HuH-7.5 (cell line): Measurements from ENCODE around the gene PDCD5.
"Not testable (repeated sequence)": the region's sequence is repeated elsewhere in the genome, so short reads cannot be mapped to it uniquely, and the experiment has no call there.

Experiments
- DNase-seq: peaks from one replicate; pipeline ENCODE4 v3.0.0; 2011; ENCODE audit warnings: low spot score

PDCD5 gene

GRCh38 chr19:32580353-32580900, 563 bp upstream of the PDCD5 start:
- no peak for DNase-seq

DNA sequence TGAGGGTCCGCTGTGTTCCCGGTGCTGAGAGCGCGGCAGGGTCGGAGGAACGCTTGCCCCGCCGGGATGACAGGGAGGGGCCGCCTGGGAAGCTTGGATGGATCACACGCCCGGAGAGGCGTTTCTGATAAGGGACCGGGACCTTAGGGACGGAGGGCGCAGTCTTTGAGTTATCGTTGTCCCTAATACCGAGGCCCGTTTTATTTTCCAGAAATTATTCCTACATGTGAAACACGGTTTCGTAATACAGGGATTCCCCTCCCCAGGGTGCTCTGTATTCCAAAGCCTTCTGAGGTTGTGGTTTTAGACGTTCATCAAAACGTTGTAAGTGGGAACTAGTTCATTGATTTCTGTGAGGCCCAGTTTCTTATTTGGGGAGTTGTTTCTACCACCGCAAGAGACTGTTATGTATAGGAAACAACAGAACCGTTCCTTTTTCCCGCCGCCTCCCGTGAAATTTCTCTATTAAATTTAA, 752 bp downstream of the PDCD5 start:
- DNase-seq, result peak; percentile 40

- DNase-seq, result not testable (repeated sequence)
Observed at GRCh38 chr19:32587747-32588504, 6.9 kb downstream of the PDCD5 start.

GRCh38 chr19:32594021-32594420, 13.0 kb downstream of the PDCD5 start:
- no peak for DNase-seq

DNA sequence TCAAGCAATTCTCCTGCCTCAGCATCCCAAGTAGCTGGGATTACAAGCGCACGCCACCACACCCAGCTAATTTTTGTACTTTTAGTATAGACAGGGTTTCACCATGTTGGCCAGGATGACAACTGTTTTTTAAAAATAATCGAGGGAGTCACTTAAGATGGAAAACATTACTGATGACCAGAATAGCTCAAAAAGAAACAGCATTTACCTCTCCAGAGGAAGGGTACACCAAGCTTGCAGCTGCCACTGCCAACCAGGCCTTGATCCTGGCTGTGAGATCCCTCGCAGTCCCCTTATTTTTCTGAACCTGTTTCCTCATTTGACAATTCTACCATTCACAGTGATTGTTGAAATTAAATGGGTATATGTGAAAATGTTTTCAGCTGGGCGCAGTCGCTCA, 14.5 kb downstream of the PDCD5 start:
- no peak for DNase-seq

DNA sequence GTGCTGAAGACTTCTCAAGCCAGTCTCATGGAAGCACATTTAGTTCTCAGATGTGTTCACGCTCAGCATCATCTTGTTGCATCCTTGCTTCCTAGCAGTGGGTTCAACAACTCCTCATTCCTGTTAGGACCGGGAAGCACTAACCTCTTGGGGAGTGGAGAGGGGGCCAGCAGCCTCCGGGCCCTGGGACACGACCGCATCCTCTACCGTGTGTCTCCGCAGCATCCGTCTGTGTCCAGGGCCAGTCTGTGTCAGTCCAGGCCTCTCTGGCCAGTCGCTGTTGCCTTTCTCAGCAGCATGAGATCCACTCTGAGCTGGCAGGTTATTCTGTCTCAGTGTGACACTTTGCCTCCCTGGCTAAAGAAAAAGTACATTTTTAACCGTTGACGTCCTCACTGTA, 17.0 kb downstream of the PDCD5 start:
- DNase-seq, result no peak

DNA sequence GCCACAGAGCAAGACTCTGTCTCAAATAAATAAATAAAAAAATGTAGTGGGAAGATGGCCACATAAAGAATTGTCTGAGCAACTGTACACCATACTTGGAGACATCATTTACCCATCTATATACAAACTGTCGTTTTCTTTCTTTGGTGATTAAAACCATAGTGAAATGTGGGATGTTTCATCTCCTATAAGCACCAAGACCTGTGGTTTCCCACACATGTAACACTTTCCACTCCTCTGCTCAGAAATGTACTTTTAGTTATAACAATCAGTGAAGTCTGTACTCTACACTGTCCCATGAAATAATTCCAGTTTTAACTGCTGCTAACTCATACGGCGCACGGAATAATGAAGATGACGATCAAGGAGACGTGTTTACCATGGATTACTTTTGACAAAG, 18.3 kb downstream of the PDCD5 start:
- DNase-seq, result no peak

- peak; percentile 50 for DNase-seq
Observed at GRCh38 chr19:32599736-32600157, 18.8 kb downstream of the PDCD5 start.

- no peak for DNase-seq
Observed at GRCh38 chr19:32603961-32604360, 23.0 kb downstream of the PDCD5 start.

DNA sequence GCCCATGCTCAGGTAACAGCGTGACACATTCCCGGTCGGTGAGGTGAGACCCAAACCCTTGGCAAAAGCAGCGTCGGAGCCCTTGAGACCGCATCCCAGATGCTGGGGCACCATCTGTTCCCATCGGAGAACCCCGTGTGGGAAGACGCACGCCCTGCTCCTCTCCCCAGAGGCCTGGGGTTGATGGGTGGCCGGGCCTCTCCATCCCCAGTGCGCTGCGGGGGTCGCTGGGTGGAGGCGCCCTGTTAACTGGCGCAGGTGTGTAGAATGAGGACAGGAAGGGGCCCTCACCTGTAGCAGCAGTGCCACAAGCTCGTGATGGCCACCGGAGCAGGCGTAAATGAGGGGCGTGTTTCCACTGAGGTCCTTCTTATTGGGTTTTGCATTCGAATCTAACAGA, 24.6 kb downstream of the PDCD5 start:
- DNase-seq, result no peak

DNA sequence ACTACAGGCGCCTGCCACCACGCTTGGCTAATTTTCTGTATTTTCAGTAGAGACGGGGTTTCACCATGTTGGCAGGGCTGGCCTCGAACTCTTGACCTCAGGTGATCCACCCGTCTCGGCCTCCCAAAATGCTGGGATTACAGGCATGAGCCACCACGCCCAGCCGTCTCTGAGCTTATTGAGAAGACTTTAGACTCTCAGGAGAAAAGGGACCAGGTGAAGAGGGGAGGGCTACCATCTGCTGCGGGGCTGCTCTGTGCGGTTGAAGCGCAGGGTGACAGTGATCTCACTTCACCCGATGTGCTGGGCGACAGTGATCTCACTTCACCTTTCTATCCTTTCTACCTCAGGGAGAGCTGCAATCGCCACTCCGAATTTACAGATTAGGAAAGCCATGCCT, 25.3 kb downstream of the PDCD5 start:
- no peak for DNase-seq

- DNase-seq, result no peak
Observed at GRCh38 chr19:32607479-32607878, 26.5 kb downstream of the PDCD5 start.

DNA sequence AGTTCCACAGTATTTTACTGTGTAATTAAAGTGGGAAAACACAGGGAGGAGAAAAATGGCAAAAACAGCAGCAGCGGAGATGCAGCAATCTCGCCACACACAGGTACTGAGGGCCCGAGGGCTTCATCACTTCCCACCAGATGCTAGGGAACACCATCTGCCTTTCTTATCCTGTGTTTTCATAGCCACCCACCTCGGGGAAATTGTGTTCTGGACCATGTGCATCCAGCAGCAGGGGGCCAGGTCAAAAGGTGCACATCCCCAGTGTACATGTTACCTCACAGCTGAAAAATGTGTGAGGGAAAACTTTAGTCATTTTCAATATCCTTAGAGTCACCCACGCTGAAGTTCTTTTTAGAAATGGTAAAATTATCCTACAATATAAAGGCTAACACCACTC, 30.2 kb downstream of the PDCD5 start:
- DNase-seq, result no peak

DNA sequence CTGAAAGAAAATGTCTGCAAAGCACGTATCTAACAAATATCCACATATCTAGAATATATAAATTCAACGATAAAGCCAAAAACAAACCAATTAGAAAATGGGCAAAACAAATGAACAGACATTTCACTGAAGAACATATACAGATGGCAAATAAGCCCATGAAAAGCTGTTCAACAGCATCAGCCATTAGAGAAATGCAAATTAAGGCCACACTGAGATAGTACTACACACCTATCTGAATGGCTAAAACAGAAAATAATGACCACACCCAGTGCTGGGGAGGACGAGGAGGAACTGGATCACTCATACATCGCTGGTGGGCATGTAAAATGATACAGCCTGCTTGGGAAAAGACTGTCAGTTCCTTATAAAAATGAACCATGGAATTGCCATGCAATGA, 32.0 kb downstream of the PDCD5 start:
- no peak for DNase-seq

GRCh38 chr19:32614916-32615315, 33.9 kb downstream of the PDCD5 start:
- DNase-seq, result no peak

- no peak for DNase-seq
Observed at GRCh38 chr19:32615569-32615968, 34.6 kb downstream of the PDCD5 start.

GRCh38 chr19:32619051-32619685, 38.2 kb downstream of the PDCD5 start:
- no peak for DNase-seq

DNA sequence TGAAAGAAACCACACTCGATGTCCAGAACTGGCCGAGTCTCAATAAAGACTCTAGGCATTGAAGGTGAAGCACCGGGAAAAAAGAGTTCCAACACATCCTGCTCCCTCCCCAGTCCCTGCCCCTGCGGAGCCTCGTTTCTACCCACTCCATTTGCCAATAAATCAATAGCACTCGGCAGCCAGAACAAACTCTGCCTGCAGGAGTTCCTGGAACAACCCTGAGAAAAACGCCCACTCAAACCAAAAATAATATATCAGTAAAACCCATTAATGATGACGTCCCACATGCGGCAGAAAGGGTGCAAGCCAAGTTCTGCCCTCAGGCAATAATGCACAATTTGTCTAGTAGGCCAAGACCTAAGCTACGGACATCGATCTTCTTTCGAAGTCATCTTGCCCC, 41.0 kb downstream of the PDCD5 start:
- DNase-seq, result no peak

- no peak for DNase-seq
Observed at GRCh38 chr19:32624410-32624809, 43.4 kb downstream of the PDCD5 start.

GRCh38 chr19:32626969-32627368, 46.0 kb downstream of the PDCD5 start:
- DNase-seq, result no peak

DNA sequence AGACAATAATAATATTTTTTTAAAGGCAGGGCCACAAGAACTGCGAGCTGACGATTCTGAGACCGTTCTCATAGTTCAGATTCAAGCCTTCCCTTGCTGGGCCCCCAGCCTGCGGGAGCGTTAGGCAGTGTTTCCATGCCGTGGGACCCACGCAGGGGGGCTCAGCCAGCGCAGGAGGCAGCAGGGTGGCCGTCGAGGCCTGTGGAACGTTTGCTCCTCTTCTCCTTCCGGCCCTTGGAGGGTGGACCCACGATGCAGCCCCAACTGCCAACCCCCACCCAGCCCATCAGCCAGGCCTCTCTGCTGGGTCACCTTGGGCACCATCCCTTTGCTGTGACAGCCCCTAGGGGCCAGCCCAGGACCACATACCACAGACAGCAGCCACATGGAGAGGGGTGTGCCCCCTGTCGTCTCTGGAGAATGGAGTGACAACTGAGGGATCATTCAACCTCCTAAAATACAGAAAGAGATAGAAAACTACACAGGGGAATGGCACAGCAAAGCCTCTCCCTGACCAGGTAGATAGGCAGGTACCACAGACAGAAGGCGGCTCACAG, 46.8 kb downstream of the PDCD5 start:
- no peak for DNase-seq

DNA sequence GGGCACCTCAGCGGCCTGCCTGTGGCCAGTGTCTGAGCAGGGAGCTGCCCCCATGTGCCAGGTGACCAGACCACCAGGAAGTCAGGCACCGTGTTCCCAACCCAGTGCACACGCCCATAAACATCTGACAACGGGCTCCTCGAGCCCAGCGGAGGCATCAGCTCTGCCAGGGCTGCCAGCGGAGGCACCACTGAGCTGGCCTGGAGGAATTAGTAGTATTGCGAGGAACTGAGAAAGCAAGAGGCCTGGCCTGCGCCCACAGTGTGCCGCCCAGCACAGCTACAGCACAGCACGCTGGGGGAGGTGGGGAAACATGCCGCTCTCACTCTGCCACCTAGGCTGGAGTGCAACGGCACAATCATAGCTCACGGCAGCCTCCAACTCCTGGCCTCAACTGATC, 49.3 kb downstream of the PDCD5 start:
- no peak for DNase-seq

- no peak for DNase-seq
Observed at GRCh38 chr19:32631381-32631780, 50.4 kb downstream of the PDCD5 start.
